OCI-LY1 (cell line): ENCODE results near the gene FAM50B.

ENCODE experiments used
- H2AFZ ChIP-seq: fragments of 200-600 bp; sonication (generic), shearing (Covaris generic); 2 replicates; pipeline ENCODE4 v1.6.0; 2014; ENCODE audit warnings: antibody characterized with exemption, mild to moderate bottlenecking, low read length
- H3F3A ChIP-seq: fragments of 200-600 bp; sonication (generic), shearing (Covaris generic); 2 replicates; pipeline ENCODE4 v1.6.0; 2014; ENCODE audit warnings: mild to moderate bottlenecking, antibody characterized with exemption, low read length, moderate library complexity; ENCODE audit not compliant: insufficient read depth
- H3K27ac ChIP-seq: fragments of 200-600 bp; sonication (generic); 2 replicates; pipeline ENCODE4 v1.5.1; 2014; ENCODE audit warnings: low read length, mixed run types, mild to moderate bottlenecking, low read depth; ENCODE audit not compliant: poor library complexity, severe bottlenecking
- H3K27me3 ChIP-seq: fragments of 200-600 bp; sonication (generic); 2 replicates; pipeline ENCODE4 v1.6.0; 2014; ENCODE audit warnings: antibody characterized with exemption, mild to moderate bottlenecking, low read length, moderate library complexity; ENCODE audit not compliant: insufficient read depth
- H3K36me3 ChIP-seq: fragments of 200-600 bp; sonication (generic); 2 replicates; pipeline ENCODE4 v1.6.1; 2014; ENCODE audit warnings: mild to moderate bottlenecking, antibody characterized with exemption, low read length, moderate library complexity, mixed read lengths; ENCODE audit not compliant: insufficient read depth
- H3K4me1 ChIP-seq: fragments of 200-600 bp; sonication (generic); 2 replicates; pipeline ENCODE4 v1.5.1; 2014; ENCODE audit warnings: mild to moderate bottlenecking, low read length, moderate library complexity; ENCODE audit not compliant: insufficient read depth, severe bottlenecking
- H3K4me2 ChIP-seq: fragments of 200-600 bp; sonication (generic), shearing (Covaris generic); 2 replicates; pipeline ENCODE4 v1.6.1; 2014; ENCODE audit warnings: low read length
- H3K4me3 ChIP-seq: fragments of 200-600 bp; sonication (generic); 2 replicates; pipeline ENCODE4 v1.5.1; 2014; ENCODE audit warnings: low read length, low read depth, mild to moderate bottlenecking, mixed read lengths; ENCODE audit not compliant: poor library complexity, severe bottlenecking
- H3K79me2 ChIP-seq: fragments of 200-600 bp; shearing (Covaris generic); 2 replicates; pipeline ENCODE4 v1.6.1; 2016; ENCODE audit warnings: mixed run types, low read length, mixed read lengths; ENCODE audit not compliant: insufficient read depth
- H3K9ac ChIP-seq: fragments of 200-600 bp; sonication (generic), shearing (Covaris generic); 2 replicates; pipeline ENCODE4 v1.6.1; 2014; ENCODE audit warnings: mild to moderate bottlenecking, low read length, mixed read lengths
- H3K9me2 ChIP-seq: fragments of 200-600 bp; sonication (generic), shearing (Covaris generic); 2 replicates; pipeline ENCODE4 v1.6.1; 2014; ENCODE audit warnings: low read depth, mild to moderate bottlenecking, low read length, mixed read lengths
- H3K9me3 ChIP-seq: fragments of 200-600 bp; shearing (Covaris generic); 2 replicates; pipeline ENCODE4 v1.6.1; 2014; ENCODE audit warnings: low read length, mixed read lengths
- H4K20me1 ChIP-seq: fragments of 200-600 bp; sonication (generic), shearing (Covaris generic); 2 replicates; pipeline ENCODE4 v1.6.0; 2016; ENCODE audit warnings: mild to moderate bottlenecking, low read length; ENCODE audit not compliant: insufficient read depth
- EZH2 ChIP-seq: fragments of 200-600 bp; sonication (generic), shearing (Covaris generic); IDR thresholded peaks from 2 replicates; pipeline ENCODE4 v1.8.0; 2017; ENCODE audit warnings: borderline replicate concordance, mixed run types, mild to moderate bottlenecking, antibody characterized with exemption, low read length, moderate library complexity, mixed read lengths
- TF ChIP-seq, protein P1 (sequence below): fragments of 200-600 bp; sonication (generic), shearing (Covaris generic); IDR thresholded peaks from 2 replicates; pipeline ENCODE4 v1.5.1; 2017; ENCODE audit warnings: mild to moderate bottlenecking, antibody characterized with exemption, low read length, moderate library complexity, mixed read lengths

Gene FAM50B

DNA sequence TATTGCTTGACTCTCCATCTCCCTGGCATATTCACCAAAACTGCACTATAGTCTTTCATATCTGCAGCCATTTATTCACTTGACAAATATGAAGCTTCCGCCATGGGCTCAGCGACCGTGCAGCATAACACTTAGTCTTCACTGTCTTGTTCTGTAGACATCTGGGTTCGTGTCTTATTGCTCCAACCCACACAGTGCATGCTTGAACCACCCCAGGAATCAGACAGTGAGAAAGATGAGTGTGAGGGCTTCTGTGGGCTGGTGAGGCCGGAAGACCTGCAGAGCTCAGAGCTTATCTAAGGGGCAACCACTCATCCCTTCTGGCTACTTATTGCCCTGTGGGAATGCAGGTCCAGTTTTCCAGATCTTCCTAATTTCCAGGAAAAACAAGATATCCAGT, 19.9 kb upstream of the FAM50B start:
- Histone ChIP-seq H3K36me3 (no peaks in the 10 kb centered on the region), H3K4me3 (no peak overlapping the region), H2AFZ (no peak overlapping the region), H3K4me1 (no peaks in the 10 kb centered on the region), H3K27me3 (0 out of 2 replicates have a peak, but pooled peaks cover 3% of the 10 kb centered on the region), H3K9ac (no peak overlapping the region), H3K4me2 (no peak overlapping the region), H3K9me3 (no peaks in the 10 kb centered on the region), H3K9me2 (no peaks in the 10 kb centered on the region), H4K20me1 (no peaks in the 10 kb centered on the region), H3K79me2 (no peaks in the 10 kb centered on the region), H3F3A (no peaks in the 10 kb centered on the region), H3K27ac (no peak overlapping the region)
- no peak for TF ChIP-seq EZH2
- TF ChIP-seq, protein P1, sequence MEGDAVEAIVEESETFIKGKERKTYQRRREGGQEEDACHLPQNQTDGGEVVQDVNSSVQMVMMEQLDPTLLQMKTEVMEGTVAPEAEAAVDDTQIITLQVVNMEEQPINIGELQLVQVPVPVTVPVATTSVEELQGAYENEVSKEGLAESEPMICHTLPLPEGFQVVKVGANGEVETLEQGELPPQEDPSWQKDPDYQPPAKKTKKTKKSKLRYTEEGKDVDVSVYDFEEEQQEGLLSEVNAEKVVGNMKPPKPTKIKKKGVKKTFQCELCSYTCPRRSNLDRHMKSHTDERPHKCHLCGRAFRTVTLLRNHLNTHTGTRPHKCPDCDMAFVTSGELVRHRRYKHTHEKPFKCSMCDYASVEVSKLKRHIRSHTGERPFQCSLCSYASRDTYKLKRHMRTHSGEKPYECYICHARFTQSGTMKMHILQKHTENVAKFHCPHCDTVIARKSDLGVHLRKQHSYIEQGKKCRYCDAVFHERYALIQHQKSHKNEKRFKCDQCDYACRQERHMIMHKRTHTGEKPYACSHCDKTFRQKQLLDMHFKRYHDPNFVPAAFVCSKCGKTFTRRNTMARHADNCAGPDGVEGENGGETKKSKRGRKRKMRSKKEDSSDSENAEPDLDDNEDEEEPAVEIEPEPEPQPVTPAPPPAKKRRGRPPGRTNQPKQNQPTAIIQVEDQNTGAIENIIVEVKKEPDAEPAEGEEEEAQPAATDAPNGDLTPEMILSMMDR, result no peak

DNA sequence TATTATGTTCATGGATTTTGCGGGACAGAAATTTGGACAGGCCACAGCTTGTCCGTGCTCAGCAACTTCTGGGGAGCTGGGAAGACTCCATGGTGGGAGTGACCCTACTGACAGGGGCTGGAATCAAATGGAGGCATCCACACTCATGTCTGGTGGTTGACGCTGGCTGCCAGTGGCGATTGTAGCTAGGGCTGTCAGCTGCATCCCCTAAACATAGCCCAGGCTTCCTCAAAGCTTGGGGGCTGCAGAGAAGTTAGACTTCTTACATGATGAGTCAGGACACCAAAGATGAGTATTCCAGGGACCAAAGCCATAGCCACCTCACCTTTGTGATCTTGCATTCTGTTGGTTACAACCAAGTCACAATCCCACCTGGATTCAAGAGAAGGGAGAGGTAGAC, 18.4 kb upstream of the FAM50B start:
- H3K4me1 ChIP-seq, result no peaks in the 10 kb centered on the region
- TF ChIP-seq EZH2, result no peak
- TF ChIP-seq, protein P1, result no peak
- H3K4me2 ChIP-seq, result no peak overlapping the region
- H3K27me3 ChIP-seq, result 0 out of 2 replicates have a peak, but pooled peaks cover 3% of the 10 kb centered on the region
- H3K9me2 ChIP-seq, result no peaks in the 10 kb centered on the region
- H3F3A ChIP-seq, result no peaks in the 10 kb centered on the region
- no peak overlapping the region for H2AFZ ChIP-seq
- no peaks in the 10 kb centered on the region for H3K79me2 ChIP-seq
- no peaks in the 10 kb centered on the region for H3K9me3 ChIP-seq
- H3K9ac ChIP-seq, result no peak overlapping the region
- H3K27ac ChIP-seq, result no peak overlapping the region
- no peaks in the 10 kb centered on the region for H3K36me3 ChIP-seq
- no peak overlapping the region for H3K4me3 ChIP-seq
- H4K20me1 ChIP-seq, result no peaks in the 10 kb centered on the region

DNA sequence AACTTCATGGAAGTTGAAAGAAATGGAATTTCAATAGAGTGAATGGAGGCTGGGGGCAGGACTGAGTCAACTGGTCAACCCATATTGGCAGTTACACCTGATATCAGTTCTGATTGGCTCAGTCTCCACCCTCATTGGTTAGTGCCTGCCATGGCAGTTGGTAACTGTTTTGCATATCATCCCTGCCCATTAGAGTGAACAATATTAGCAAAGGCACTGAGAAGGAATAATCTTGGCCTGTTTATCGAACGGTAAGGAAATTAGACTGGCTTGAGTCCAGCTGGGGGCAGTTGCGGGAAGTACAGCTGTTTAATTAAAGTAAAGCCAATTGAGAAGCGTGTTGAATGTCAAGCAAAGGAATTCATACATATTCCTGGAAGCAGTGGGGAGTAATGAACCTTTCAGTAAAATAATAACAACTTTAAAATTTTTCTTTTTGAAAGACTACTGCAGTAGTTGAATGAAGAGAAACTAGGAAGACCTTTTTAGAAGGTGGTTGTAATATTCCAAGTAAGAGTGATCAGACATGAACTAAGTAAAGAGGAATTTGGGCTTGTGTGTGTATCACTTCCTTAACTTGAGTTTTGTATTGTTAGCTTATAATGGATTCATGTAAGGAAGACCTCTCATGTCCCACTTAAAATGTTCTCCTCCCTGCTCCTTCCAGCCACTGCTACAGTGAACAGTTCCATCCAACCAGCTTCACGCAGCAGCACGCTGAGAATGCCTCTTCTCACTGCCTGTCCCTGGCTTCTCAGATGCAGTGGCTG, 17.2 kb upstream of the FAM50B start:
- H3K9ac ChIP-seq, result no peak overlapping the region
- no peak overlapping the region for H2AFZ ChIP-seq
- H3K9me2 ChIP-seq, result no peaks in the 10 kb centered on the region
- no peak overlapping the region for H3K4me2 ChIP-seq
- H3K27ac ChIP-seq, result no peak overlapping the region
- no peaks in the 10 kb centered on the region for H3K9me3 ChIP-seq
- no peak overlapping the region for H3K4me3 ChIP-seq
- no peaks in the 10 kb centered on the region for H3K4me1 ChIP-seq
- no peaks in the 10 kb centered on the region for H3K36me3 ChIP-seq
- no peaks in the 10 kb centered on the region for H3F3A ChIP-seq
- H3K79me2 ChIP-seq, result no peaks in the 10 kb centered on the region
- TF ChIP-seq, protein P1, result no peak
- TF ChIP-seq EZH2, result no peak
- H3K27me3 ChIP-seq, result 0 out of 2 replicates have a peak, but pooled peaks cover 3% of the 10 kb centered on the region
- no peaks in the 10 kb centered on the region for H4K20me1 ChIP-seq
